AML-193 (cell line): ENCODE measurements around the gene CRYZL1.
"Not testable (repeated sequence)": the region's sequence is repeated elsewhere in the genome, so short reads cannot be mapped to it uniquely, and the experiment has no call there.

Source experiments
- DNase-seq, 2 experiments: peaks; one replicate each; lab custom pipeline; 2025; lab: John Stamatoyannopoulos, UW

The CRYZL1 gene

GRCh38 chr21:33626151-33626550 is 15.4 kb downstream of the CRYZL1 start:
- not testable (repeated sequence) for DNase-seq

- no peak for DNase-seq
Observed at GRCh38 chr21:33622253-33622652, 19.3 kb downstream of the CRYZL1 start.

GRCh38 chr21:33619726-33620125 is 21.8 kb downstream of the CRYZL1 start:
- peak; percentile 41 to 47 for DNase-seq

- DNase-seq, result no peak
Observed at GRCh38 chr21:33618407-33618806, 23.1 kb downstream of the CRYZL1 start.

DNA sequence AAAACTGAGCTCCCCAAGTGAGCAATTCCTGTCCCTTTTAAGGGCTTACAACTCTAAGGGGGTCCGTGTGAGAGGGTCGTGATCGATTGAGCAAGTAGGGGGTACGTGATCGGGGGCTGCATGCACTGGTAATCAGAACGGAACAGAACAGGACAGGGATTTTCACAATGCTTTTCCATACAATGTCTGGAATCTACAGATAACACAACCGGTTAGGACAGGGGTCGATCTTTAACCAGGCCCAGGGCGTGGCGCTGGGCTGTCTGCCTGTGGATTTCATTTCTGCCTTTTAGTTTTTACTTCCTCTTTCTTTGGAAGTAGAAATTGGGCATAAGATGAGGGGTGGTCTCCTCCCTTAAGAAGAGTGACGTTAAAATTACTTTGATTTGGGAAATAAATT is 24.0 kb downstream of the CRYZL1 start:
- not testable (repeated sequence) for DNase-seq

GRCh38 chr21:33611006-33611744 is 30.4 kb downstream of the CRYZL1 start:
- no peak for DNase-seq

- no peak for DNase-seq
Observed at GRCh38 chr21:33608559-33608958, 33.0 kb downstream of the CRYZL1 start.

DNA sequence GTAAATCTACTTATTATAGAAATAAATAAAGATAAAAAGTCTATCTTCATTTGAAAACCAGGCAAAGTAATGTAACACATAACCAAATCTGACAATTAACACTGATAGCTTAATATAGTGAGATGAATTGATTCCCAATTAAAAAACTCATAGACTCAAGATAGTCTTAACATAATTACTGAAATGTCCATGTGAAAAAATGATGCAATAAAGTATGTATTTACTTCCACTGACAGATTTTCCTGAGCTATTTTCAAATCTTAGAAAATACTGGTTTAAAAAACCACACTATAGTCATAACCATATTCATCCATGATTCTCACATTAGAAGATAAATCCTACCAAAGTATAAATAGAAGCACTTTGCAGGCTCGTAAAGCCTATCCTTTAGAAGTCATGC is 43.5 kb downstream of the CRYZL1 start:
- DNase-seq, result no peak

DNA sequence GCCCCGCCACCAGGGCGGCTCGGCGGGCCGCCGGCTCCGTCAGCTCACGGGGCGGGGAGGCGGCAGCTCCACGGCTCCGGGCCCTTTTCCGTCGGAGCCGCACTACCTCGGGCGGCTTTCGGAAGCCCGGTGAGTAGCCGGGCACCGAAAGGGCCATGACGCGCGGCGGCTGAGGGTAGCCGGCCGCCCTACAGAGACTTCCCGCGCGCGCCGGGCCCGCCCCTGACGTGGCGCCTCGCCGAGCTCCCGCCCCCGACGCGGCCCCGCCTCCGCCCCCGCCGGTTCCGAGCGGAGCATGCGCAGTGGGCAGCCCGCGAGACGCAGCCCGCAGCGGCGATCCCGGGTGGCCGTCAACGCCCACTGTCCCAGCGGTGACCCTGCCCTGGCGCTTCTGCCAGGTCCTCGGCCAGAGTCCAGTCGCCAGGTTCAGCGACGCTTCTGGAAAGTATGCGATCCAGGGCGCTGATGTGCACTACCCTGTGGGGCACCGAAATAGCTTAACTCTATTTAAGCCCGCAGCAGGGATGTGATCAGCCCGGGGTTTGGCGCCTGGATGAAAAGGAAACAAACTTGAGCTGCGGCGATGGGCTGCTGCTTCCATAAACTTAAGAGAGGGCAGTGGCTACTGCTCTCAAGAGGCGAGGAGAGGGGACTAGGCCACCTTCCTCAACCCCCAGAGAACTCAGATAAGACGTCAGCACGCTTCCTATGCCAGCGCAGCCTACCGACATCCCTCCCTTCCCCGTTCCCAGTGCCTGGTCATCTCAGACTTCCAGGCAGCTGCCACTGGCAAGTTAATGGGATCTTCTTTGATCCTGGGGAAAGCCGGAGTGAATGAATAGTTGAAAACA is 52.8 kb downstream of the CRYZL1 start, which contains the start of gene DONSON:
TSS of gene DONSON (minus strand) at position 200 of the 851 bp plus-strand sequence. CDS start at position 157, 43 bp downstream.
- peak; percentile 70 to 74 for DNase-seq

DNA sequence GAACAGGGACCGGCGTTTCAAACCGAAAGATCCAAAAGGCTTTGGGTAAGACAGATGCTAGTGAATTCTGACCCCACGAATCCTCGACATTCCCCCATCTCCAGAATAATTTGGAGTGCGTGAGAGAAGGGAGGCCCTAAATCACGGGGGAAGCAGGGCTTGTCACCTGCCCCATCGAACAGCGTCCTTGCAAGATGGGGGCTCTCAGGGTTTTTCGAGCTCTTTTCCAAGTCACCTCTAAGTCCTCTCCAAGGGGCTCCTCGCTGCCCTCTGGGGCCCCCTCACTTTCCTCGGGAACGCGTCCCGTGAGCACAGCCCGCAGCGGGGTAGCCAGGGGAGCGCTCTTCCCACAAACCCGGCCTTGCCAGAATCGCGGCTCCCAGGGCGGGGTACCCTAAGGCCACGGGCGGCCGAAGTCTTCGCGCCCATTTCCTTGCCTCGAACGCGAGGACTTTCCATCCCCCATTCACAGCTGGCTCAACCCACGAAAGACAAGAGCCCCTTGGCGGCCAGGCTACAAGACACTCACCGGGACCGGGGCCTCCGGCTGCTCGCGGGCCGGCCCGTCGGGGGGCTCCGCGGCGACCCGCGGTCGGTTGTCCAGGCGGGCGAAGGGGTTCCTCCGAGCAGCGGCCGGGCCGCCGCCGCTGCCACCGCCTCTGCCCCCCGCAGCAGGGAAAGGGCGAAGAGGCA is 53.6 kb downstream of the CRYZL1 start:
- DNase-seq, result peak in 1 of 2 experiments; percentile 30

DNA sequence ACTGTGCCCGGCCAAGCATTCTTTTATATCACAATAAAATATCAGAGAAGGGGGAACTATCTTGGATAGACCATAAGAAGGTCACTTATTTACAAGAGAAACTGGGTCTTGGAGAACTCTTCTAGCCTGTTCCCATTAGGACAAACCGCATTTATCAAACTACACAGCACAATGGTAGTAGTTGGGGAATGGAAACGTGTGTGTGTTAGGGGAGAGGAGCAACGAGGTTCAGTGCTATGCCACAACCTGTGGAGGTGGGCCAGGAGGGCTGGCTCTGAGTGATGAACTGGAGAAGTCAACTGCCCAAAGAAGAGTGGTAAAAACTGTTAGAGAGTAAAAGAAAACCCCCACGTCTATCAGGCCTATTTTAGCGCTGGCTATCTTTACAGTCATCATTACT is 54.6 kb downstream of the CRYZL1 start:
- DNase-seq, result no peak

DNA sequence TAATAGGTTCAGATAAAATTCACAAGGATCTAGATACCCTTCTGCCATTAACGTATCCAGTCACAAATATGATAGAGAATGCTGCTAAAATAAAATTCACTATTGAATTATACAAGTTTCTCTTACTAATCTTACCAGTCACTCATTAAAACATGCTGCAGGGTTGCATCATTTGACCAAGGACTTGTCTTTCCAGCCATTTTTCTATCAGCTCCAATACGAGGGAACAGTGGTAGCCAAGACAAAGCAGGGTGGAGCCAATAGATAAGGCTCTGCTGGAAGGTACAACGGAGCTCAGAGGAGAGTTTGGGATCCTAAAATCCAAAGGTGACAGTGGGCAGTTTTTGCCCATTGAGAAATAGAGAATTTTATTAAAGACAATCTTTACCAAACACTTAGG is 57.1 kb downstream of the CRYZL1 start:
- no peak for DNase-seq

DNA sequence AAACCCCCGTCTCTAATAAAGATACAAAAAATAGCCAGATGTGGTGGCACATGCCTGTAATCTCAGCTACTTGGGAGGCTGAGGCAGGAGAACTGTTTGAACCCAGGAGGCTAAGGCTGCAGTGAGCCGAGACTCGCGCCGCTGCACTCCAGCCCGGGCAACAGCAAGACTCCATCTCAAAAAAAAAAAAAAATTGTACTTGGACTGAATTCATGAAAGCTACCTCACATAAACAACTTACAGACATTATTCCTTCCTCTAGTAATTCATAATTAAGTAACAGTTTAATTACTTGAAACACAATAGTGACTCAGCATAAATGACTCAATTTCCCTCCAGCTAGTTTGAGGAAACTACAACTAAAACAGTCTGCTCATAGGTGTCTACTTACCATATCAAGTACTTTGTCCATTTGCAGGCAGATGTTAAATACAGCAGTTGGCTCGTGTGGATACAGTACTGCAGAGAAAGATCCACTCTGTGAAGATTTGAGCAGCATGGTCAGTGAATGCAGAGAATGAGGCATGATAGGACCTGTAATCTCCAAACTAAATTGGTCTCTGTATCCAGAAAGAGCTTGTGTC is 62.5 kb downstream of the CRYZL1 start:
- peak; percentile 6 to 13 for DNase-seq

DNA sequence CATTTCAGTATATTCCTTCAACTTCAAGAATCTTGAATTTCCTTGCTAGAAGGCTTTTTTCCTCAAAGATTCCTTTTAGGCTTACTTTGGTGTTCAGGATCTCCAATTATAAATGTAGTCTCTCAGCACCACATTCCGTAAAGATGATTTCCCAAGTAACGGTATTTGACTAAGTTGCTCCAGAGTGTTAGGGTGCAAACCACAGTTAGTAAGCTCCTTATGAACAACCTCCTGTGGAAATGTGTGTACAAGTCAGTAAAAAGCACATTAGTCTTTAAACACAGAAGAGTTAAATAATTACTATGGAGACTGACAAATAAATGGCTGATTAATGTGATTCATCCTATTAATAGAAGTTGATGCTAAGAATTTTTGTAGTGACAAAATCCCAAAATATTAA is 63.3 kb downstream of the CRYZL1 start:
- DNase-seq, result no peak

DNA sequence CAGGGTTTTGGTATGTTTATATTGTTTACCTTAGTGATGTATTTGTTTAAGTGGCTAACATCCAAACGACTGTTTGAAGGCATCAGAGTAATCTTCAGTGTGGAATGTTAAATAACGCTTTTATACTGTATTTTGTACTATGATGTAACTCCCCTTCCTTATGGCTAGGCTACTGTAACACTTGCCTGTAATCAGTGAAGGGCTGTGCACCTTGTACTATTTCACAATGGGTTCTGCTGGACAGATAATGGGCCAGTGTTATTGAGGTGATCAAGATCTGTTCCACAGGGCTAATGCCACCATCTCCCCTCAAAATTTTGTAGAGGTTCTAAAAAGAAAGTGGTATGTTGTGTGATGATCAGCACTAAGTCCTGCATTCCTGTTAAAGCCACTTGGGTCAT is 64.8 kb downstream of the CRYZL1 start:
- not testable (repeated sequence) for DNase-seq

DNA sequence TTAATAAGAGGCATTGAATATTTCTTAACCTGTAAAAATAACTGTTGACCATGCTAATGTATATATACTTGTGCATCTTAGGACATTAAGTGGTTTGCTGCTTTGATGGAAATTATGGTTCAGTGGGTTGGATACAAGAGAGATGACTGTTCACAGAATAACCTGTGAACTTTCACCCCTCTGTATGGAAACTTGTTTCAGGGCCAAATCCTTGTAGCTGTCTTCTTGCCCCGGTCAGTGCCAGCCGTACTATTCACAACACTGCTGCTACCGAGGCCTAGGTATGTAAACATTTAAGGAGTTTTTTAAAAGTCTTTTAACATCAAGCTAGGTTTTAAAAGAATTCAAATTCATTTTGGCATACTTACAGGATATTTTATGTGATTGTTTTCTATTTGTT is 69.2 kb downstream of the CRYZL1 start:
- DNase-seq, result no peak

- DNase-seq, result no peak
Observed at GRCh38 chr21:33569991-33570390, 71.5 kb downstream of the CRYZL1 start.

DNA sequence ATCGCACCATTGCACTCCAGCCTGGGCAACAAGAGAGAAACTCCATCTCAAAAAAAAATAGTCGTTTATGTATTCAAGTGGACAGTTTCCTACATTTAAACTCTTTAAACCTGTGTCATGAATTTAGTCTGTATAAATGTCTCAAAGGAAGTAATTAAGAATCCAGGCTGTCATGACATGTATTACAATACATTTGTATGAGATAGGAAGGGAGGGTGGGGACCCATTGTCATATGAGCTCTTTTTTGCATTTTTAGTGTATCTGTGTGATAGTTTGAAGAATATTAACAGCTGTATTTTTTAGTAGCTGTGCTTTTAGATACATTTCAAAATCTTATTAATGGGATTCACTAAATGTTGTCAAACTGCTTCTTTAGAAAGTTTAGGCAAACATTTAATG is 73.1 kb downstream of the CRYZL1 start:
- DNase-seq, result no peak

DNA sequence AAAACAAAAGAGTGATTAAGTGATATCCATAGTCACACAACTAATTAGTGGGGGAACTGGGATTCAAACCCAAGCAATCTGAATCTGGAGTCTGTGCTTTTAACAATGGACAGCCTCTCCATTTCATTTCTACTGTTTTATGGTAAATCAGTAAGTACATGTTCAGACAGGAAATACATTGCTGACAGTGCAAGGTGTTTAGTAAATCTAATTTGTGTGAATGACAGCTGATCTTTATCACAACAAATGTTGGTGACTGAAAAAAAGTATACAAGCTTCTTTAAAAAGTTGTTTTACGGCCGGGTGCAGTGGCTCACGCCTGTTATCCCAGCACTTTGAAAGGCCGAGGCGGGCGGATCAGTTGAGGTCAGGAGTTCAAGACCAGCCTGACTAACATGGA is 73.6 kb downstream of the CRYZL1 start:
- no peak for DNase-seq

DNA sequence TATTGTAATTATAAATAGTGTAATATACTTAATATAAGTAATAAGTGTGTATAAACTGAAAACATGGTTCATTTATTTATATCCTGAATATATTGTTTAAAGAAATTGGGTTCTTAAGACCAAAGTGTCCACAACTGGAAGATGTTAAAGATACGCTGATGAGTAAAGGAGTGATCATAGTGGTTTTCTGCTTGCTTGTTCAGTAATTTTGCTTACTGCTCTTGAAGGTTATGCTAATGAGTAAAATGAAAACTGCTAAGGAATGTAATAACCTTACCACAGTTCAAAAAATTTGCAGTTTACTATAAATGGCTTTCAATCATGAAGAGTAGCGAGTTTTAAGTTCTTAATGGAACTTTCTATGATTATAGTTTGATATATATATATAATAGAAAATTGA is 75.0 kb downstream of the CRYZL1 start:
- DNase-seq, result no peak

GRCh38 chr21:33562389-33562788 is 79.2 kb downstream of the CRYZL1 start:
- DNase-seq, result no peak

DNA sequence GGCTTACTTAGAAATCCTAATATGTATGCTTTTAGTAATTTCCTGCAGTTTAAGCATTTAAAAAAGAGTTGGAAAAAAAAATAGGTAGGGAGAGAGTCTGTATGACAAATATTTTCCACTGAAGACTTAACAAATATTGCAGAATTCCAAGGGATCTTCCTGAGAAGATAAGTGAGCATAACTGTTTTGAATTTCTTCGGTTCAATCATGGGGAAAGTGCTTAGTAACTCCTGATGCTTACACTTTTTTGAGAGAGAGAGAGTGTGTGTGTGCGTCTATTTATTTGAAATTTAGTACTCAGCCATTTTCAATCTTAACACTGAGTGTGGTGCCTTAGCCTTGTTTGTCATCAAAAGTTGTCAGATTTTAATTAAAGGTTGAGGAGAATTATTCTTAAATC is 80.2 kb downstream of the CRYZL1 start:
- DNase-seq, result no peak
